KMS-11 (cell line): ENCODE measurements around the gene NOS3.

Experiments used
- H2AFZ ChIP-seq: fragments of 200-600 bp; sonication (generic); 2 replicates; pipeline ENCODE4 v1.6.1; 2016; ENCODE audit warnings: antibody characterized with exemption, mixed run types, low read depth
- H3K27ac ChIP-seq: fragments of 200-600 bp; sonication (generic); 2 replicates; pipeline ENCODE4 v1.6.1; 2016; ENCODE audit warnings: mild to moderate bottlenecking, mixed run types
- H3K27me3 ChIP-seq: fragments of 200-600 bp; sonication (generic); 2 replicates; pipeline ENCODE4 v1.6.1; 2017; ENCODE audit warnings: mild to moderate bottlenecking, low read depth, mixed run types, moderate library complexity; ENCODE audit not compliant: insufficient read depth
- H3K36me3 ChIP-seq: fragments of 200-600 bp; sonication (generic); 2 replicates; pipeline ENCODE4 v1.6.1; 2017; ENCODE audit warnings: mild to moderate bottlenecking, mixed run types; ENCODE audit not compliant: insufficient read depth
- H3K4me1 ChIP-seq: fragments of 200-600 bp; sonication (generic); 2 replicates; pipeline ENCODE4 v1.6.1; 2016; ENCODE audit warnings: mild to moderate bottlenecking, low read depth, mixed run types; ENCODE audit not compliant: poor library complexity, severe bottlenecking
- H3K4me2 ChIP-seq: fragments of 200-600 bp; sonication (generic); 2 replicates; pipeline ENCODE4 v1.7.0; 2016; ENCODE audit warnings: mild to moderate bottlenecking, mixed run types
- H3K4me3 ChIP-seq: fragments of 200-600 bp; sonication (generic); IDR thresholded peaks from 2 replicates; pipeline ENCODE4 v1.6.1; 2017; ENCODE audit warnings: low read depth, low read length, mixed read lengths; ENCODE audit not compliant: insufficient read depth
- H3K79me2 ChIP-seq: fragments of 200-600 bp; sonication (generic); 2 replicates; pipeline ENCODE4 v1.6.1; 2016; ENCODE audit warnings: low read depth, mixed run types; ENCODE audit not compliant: insufficient read depth
- H3K9ac ChIP-seq: fragments of 200-600 bp; sonication (generic); 2 replicates; pipeline ENCODE4 v1.6.1; 2016; ENCODE audit warnings: mild to moderate bottlenecking, mixed run types
- H4K20me1 ChIP-seq: fragments of 200-600 bp; sonication (generic); 2 replicates; pipeline ENCODE4 v1.6.1; 2016; ENCODE audit warnings: mild to moderate bottlenecking, mixed run types; ENCODE audit not compliant: insufficient read depth
- CTCF ChIP-seq: fragments of 200-600 bp; sonication (generic); conservative IDR thresholded peaks from 2 replicates; pipeline ENCODE4 v1.6.1; 2017; ENCODE audit warnings: low read depth, mild to moderate bottlenecking, antibody characterized with exemption, low read length, moderate library complexity, mixed read lengths

Gene NOS3

DNA sequence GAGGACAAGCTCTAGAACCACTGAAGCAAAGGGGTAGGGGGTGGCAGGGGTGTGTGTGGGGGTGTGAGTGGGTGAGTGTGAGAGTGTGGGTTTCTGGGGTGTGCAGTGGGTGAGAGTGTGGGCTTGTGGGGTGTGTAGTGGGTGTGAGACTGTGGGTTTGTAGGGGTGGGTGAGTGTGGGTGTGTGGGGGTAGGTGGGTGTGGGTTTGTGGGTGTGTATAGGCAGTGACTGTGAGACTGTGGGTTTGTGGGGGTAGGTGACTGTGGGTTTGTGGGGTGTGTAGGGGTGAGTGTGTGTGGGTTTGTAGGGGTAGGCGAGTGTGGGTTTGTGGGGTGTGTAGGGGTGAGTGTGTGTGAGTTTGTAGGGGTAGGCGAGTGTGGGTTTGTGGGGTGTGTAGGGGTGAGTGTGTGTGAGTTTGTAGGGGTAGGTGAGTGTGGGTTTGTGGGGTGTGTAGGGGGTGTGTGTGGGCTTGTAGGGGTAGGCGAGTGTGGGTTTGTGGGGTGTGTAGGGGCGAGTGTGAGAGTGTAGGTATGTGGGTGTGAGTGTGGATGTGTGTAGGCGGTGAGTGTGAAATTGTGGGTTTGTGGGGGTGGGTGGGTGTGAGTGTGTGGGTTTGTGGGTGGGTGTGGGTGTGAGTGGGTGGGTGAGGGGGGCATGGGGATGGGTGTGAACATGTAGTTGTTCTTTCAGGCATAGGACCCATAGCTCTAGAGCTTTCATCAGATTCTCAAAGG is 8.8 kb downstream of the NOS3 start:
- H3K4me1 ChIP-seq = no peaks in the 10 kb centered on the region
- TF ChIP-seq CTCF = no peak
- no peak overlapping the region for H3K4me3 ChIP-seq
- no peak overlapping the region for H3K9ac ChIP-seq
- H3K79me2 ChIP-seq = no peaks in the 10 kb centered on the region
- no peaks in the 10 kb centered on the region for H4K20me1 ChIP-seq
- H3K36me3 ChIP-seq = no peaks in the 10 kb centered on the region
- no peak overlapping the region for H3K4me2 ChIP-seq
- no peak overlapping the region for H3K27ac ChIP-seq
- H2AFZ ChIP-seq = no peak overlapping the region
- peaks cover 7% of the 10 kb centered on the region; the same call in 1 of the 2 replicates for H3K27me3 ChIP-seq

DNA sequence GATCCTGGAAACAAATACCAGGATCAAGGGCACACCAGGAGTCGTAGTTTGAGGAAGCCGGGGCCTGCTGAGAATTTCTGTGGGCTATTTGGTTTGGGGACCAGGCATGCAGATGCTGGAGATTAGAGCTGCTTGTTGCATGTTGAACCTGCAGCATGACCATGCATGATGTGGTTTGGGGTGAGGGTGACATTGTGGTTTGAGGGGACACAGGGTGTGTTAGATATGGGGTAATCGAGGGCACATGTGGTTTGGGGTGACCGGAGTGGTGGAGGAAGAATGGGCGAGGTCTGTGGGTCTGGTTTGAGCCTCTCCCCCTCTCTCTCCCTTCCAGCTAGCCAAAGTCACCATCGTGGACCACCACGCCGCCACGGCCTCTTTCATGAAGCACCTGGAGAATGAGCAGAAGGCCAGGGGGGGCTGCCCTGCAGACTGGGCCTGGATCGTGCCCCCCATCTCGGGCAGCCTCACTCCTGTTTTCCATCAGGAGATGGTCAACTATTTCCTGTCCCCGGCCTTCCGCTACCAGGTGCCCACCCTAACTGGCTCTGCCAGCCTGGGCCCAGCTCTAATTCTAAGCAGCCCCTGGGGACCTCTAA is 10.2 kb downstream of the NOS3 start:
- H2AFZ ChIP-seq = no peak overlapping the region
- peaks cover 7% of the 10 kb centered on the region; the same call in 1 of the 2 replicates for H3K27me3 ChIP-seq
- TF ChIP-seq CTCF = no peak
- no peak overlapping the region for H3K9ac ChIP-seq
- no peaks in the 10 kb centered on the region for H4K20me1 ChIP-seq
- no peaks in the 10 kb centered on the region for H3K36me3 ChIP-seq
- no peaks in the 10 kb centered on the region for H3K4me1 ChIP-seq
- no peak overlapping the region for H3K4me3 ChIP-seq
- H3K27ac ChIP-seq = no peak overlapping the region
- no peak overlapping the region for H3K4me2 ChIP-seq
- H3K79me2 ChIP-seq = no peaks in the 10 kb centered on the region

DNA sequence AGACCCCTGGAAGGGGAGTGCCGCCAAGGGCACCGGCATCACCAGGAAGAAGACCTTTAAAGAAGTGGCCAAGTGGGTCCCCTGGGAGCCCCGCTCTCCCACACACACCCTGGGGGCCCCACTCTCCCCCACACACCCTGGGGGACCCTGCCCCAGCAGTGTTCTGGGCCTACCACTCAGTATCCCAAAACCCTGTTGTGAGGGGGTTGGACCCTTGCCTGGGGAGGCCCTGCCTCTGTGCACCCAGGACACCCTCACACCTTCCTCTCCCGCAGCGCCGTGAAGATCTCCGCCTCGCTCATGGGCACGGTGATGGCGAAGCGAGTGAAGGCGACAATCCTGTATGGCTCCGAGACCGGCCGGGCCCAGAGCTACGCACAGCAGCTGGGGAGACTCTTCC is 10.7 kb downstream of the NOS3 start:
- H3K27ac ChIP-seq = no peak overlapping the region
- H3K79me2 ChIP-seq = no peaks in the 10 kb centered on the region
- no peak overlapping the region for H3K4me3 ChIP-seq
- H3K27me3 ChIP-seq = peaks cover 7% of the 10 kb centered on the region; the same call in 1 of the 2 replicates
- H2AFZ ChIP-seq = no peak overlapping the region
- H3K36me3 ChIP-seq = no peaks in the 10 kb centered on the region
- no peaks in the 10 kb centered on the region for H4K20me1 ChIP-seq
- TF ChIP-seq CTCF = no peak
- H3K4me1 ChIP-seq = no peaks in the 10 kb centered on the region
- no peak overlapping the region for H3K9ac ChIP-seq
- no peak overlapping the region for H3K4me2 ChIP-seq

DNA sequence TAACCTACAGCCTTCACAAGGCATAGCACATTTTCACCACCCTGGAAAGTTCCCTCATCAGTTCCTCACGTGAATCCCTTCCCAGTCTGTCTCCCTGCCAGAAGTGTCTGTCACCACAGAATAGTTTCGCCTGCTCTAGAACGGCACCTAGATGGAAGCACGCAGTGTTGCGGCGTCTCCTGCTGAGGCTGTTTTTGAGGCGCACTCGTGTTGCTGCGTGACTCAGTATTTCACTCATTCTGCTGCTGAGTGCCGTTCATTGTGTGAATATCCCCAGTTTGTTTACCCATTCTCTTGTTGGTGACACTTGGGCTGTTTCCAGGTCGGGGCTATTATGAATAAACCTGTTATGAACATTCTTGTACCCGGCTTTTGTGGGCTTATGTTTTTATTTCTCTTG is 12.8 kb downstream of the NOS3 start:
- Histone ChIP-seq H3K27ac (no peak overlapping the region), H3K27me3 (no peaks in the 10 kb centered on the region; the same call in 1 of the 2 replicates), H3K9ac (no peak overlapping the region), H2AFZ (no peak overlapping the region), H3K4me3 (no peak overlapping the region), H3K79me2 (no peaks in the 10 kb centered on the region), H4K20me1 (no peaks in the 10 kb centered on the region), H3K36me3 (no peaks in the 10 kb centered on the region), H3K4me2 (no peak overlapping the region), H3K4me1 (no peaks in the 10 kb centered on the region)
- no peak for TF ChIP-seq CTCF
